ENCODE measurements around the gene SEPTIN6.

GRCh38 chrX:119672426-119672825 is 20.5 kb downstream of the SEPTIN6 start:
- TF ChIP-seq CTCF (IDR thresholded peaks at IDR 0.05) (no peak), POLR2A (IDR thresholded peaks at IDR 0.05) (no peak)

All from right lobe of liver (tissue), 4 donors.